PFSK-1 (cell line): ENCODE results near the gene TBC1D9.

ENCODE experiments used
- POLR2AphosphoS5 ChIP-seq: IDR thresholded peaks from 2 replicates; pipeline ENCODE4 v1.6.1; 2012; ENCODE audit warnings: low read depth, mild to moderate bottlenecking, control low read depth, low read length, moderate library complexity
- SIN3A ChIP-seq: IDR thresholded peaks from 2 replicates; pipeline ENCODE4 v1.6.1; 2012; ENCODE audit warnings: mild to moderate bottlenecking, low read length, moderate library complexity, borderline replicate concordance; ENCODE audit not compliant: insufficient read depth
- TAF1 ChIP-seq: IDR thresholded peaks from 2 replicates; pipeline ENCODE4 v1.6.1; 2012; ENCODE audit warnings: low read length, control low read depth, borderline replicate concordance; ENCODE audit not compliant: insufficient read depth
- TF ChIP-seq, protein P1 (sequence below), 2 experiments: IDR thresholded peaks; 2 replicates each; pipeline versions ENCODE4 v1.6.1 to v1.8.0; 2011 to 2012; ENCODE audit warnings: low read depth in 2 of 2, low read length in 2 of 2, control low read depth in 1 of 2, inconsistent platforms in 1 of 2, mild to moderate bottlenecking in 1 of 2, moderate library complexity in 1 of 2; ENCODE audit not compliant: insufficient read depth in 1 of 2

DNA sequence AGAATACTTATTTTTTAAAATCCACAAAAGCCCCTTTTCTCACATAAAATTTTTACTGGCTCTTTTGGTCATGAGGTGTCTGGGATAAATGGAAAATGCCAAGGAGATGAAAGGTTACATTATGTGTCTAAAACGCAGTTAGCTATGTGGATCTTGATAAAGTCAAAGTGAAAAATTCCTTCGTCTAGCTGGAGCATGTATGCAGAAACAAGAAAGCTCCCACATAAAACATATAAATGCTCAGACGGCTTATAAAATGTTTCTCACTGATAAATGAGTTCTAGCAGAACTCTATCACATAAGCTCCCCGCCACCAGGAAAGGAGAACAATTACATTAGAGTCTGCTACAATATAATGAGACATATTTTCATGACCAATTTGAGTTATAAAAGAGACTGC is 83.8 kb downstream of the TBC1D9 start:
- no peak for TF ChIP-seq TAF1
- TF ChIP-seq POLR2AphosphoS5: no peak
- TF ChIP-seq, protein P1, sequence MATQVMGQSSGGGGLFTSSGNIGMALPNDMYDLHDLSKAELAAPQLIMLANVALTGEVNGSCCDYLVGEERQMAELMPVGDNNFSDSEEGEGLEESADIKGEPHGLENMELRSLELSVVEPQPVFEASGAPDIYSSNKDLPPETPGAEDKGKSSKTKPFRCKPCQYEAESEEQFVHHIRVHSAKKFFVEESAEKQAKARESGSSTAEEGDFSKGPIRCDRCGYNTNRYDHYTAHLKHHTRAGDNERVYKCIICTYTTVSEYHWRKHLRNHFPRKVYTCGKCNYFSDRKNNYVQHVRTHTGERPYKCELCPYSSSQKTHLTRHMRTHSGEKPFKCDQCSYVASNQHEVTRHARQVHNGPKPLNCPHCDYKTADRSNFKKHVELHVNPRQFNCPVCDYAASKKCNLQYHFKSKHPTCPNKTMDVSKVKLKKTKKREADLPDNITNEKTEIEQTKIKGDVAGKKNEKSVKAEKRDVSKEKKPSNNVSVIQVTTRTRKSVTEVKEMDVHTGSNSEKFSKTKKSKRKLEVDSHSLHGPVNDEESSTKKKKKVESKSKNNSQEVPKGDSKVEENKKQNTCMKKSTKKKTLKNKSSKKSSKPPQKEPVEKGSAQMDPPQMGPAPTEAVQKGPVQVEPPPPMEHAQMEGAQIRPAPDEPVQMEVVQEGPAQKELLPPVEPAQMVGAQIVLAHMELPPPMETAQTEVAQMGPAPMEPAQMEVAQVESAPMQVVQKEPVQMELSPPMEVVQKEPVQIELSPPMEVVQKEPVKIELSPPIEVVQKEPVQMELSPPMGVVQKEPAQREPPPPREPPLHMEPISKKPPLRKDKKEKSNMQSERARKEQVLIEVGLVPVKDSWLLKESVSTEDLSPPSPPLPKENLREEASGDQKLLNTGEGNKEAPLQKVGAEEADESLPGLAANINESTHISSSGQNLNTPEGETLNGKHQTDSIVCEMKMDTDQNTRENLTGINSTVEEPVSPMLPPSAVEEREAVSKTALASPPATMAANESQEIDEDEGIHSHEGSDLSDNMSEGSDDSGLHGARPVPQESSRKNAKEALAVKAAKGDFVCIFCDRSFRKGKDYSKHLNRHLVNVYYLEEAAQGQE (IDR thresholded peaks at IDR 0.05; ENCODE audit: insufficient read depth in 1 of 2, low read depth in 2 of 2, low read length in 2 of 2): no peak
- TF ChIP-seq SIN3A: no peak
